Transverse colon (tissue), 4 donors: ENCODE data around the gene SPATS1. TPM values are rescaled to one million over a fixed set of nuclear protein-coding genes. Genes with fewer than 3 reads are reported as not detected.
"Not testable (repeated sequence)": the region's sequence is repeated elsewhere in the genome, so short reads cannot be mapped to it uniquely, and the experiment has no call there.

Experiments
- DNase-seq: peaks from one replicate; pipeline ENCODE4 v3.0.0-alpha.2; 2019
- H3K27ac ChIP-seq, 4 donors: fragments of 200-600 bp; sonication (generic); 2 replicates each; pipeline ENCODE4 v1.5.1; 2016 to 2018; ENCODE audit warnings: inconsistent platforms in 4 of 4
- H3K27me3 ChIP-seq: fragments of 200-600 bp; sonication (generic); 2 replicates; pipeline ENCODE4 v1.5.1; 2017; ENCODE audit warnings: inconsistent platforms
- H3K36me3 ChIP-seq, 4 donors: fragments of 200-600 bp; sonication (generic); 2 replicates each; pipeline ENCODE4 v1.5.1; 2017 to 2019; ENCODE audit warnings: inconsistent platforms in 4 of 4
- H3K4me1 ChIP-seq, 4 donors: fragments of 200-600 bp; sonication (generic); 2 replicates each; pipeline ENCODE4 v1.5.1; 2017 to 2020; ENCODE audit warnings: inconsistent platforms in 4 of 4
- H3K4me3 ChIP-seq, 4 donors: fragments of 200-600 bp; sonication (generic); 1 replicate in 1 of 4; 2 replicates in 3 of 4; pipeline versions ENCODE4 v1.5.1 to v1.6.1; 2017 to 2019; ENCODE audit warnings: inconsistent platforms in 4 of 4
- H3K9me3 ChIP-seq, 2 donors: fragments of 200-600 bp; sonication (generic); 2 replicates each; pipeline ENCODE4 v1.5.1; 2017 to 2019; ENCODE audit warnings: inconsistent platforms in 2 of 2
- CTCF ChIP-seq, 5 experiments: fragments of 200-600 bp in 3 of 5; fragments of 450-650 bp in 2 of 5; sonication (generic) in 3 of 5; IDR thresholded peaks; 1 replicate in 2 of 5; 2 replicates in 3 of 5; pipeline ENCODE4 v1.5.1; 2016 to 2017; ENCODE audit warnings: antibody characterized with exemption in 5 of 5, inconsistent platforms in 3 of 5, mild to moderate bottlenecking in 2 of 5, moderate library complexity in 1 of 5
- EP300 ChIP-seq: sonication (generic); formaldehyde crosslinking; IDR thresholded peaks from one replicate; pipeline ENCODE4 v1.6.1; 2017; ENCODE audit warnings: antibody characterized with exemption, low read depth
- POLR2A ChIP-seq: fragments of 450-650 bp; IDR thresholded peaks from one replicate; pipeline ENCODE4 v1.6.1; 2016; ENCODE audit warnings: antibody characterized with exemption, mild to moderate bottlenecking, moderate library complexity
- POLR2AphosphoS5 ChIP-seq, 3 donors: sonication (generic); formaldehyde crosslinking; IDR thresholded peaks; one replicate each; pipeline ENCODE4 v1.6.1; 2016; ENCODE audit warnings: antibody characterized with exemption in 3 of 3
- WGBS, 2 donors: methylation state at CpG; one replicate each; pipeline ENCODE4 v1.1.5; 2018; ENCODE audit warnings: low coverage in 1 of 2; 5-methylcytosine and 5-hydroxymethylcytosine counted together
- in situ Hi-C, 4 donors: fragments of 200-750 bp; cut with MboI; loops; one replicate each; pipeline versions ENCODE4 v1.15.0 to v1.15.1; 2017; ENCODE audit warnings: low sequenced_read_pairs in 3 of 4, low pct_ligation_motif_present in 1 of 4, low pct_unique_long_range_greater_than_20kb in 1 of 4
- intact Hi-C: fragments of 100-400 bp; cut with DNase I; formaldehyde crosslinking; loops from one replicate; pipeline ENCODE4 v1.15.1; 2023; ENCODE audit warnings: low total_unique reads
- total RNA-seq, 4 donors: library from RNA; depleted of rRNA; stranded (reverse); fragments of >200 nt; gene quantifications; one replicate each; pipeline ENCODE4 v1.1.0, GENCODE V29; 2016

SPATS1 gene
- total RNA-seq, 4 donors from 2014 or later: not detected

- peaks cover 0 to 11% (median 8%) of the 10 kb centered on the region in 4 donors for H3K4me1 ChIP-seq
- peaks cover 30% of the 10 kb centered on the region for H3K27me3 ChIP-seq
- in situ Hi-C loops (no loop called here), intact Hi-C loops (no loop called here)
- no peaks in the 10 kb centered on the region for H3K36me3 ChIP-seq
- no peaks in the 10 kb centered on the region for H3K9me3 ChIP-seq
- DNase-seq: no peak
- H3K27ac ChIP-seq: no peak overlapping the region
- WGBS, 2 donors: 21 to 55% methylated on average over 2 to 5 of the region's 5 CpGs
- no peak overlapping the region for H3K4me3 ChIP-seq
- TF ChIP-seq POLR2A (no peak), POLR2AphosphoS5 (IDR thresholded peaks at IDR 0.05) (no peak), CTCF (IDR thresholded peaks at IDR 0.05) (no peak), EP300 (no peak)
Observed at GRCh38 chr6:44315951-44316350, 26.5 kb upstream of the SPATS1 start.

GRCh38 chr6:44316481-44316880 is 26.0 kb upstream of the SPATS1 start:
- H3K4me1 ChIP-seq: peaks cover 0 to 11% (median 8%) of the 10 kb centered on the region in 4 donors
- H3K4me3 ChIP-seq: no peak overlapping the region
- TF ChIP-seq EP300 (no peak), CTCF (IDR thresholded peaks at IDR 0.05) (no peak), POLR2AphosphoS5 (IDR thresholded peaks at IDR 0.05) (no peak), POLR2A (no peak)
- DNase-seq: no peak
- no peaks in the 10 kb centered on the region for H3K36me3 ChIP-seq
- no peak overlapping the region for H3K27ac ChIP-seq
- in situ Hi-C loops: no loop called here
- H3K27me3 ChIP-seq: peaks cover 33% of the 10 kb centered on the region
- intact Hi-C loops: no loop called here
- H3K9me3 ChIP-seq: no peaks in the 10 kb centered on the region
- 81 to 82% methylated on average over 5 to 12 of the region's 12 CpGs for WGBS, 2 donors

GRCh38 chr6:44317136-44317631 is 25.3 kb upstream of the SPATS1 start:
- H3K36me3 ChIP-seq, H3K27ac ChIP-seq, intact Hi-C loops, DNase-seq, H3K9me3 ChIP-seq, in situ Hi-C loops, H3K4me3 ChIP-seq, H3K4me1 ChIP-seq: not testable (repeated sequence)
- WGBS, 2 donors: 62 to 64% methylated on average over 5 to 9 of the region's 9 CpGs
- peaks cover 33% of the 10 kb centered on the region for H3K27me3 ChIP-seq

GRCh38 chr6:44321210-44321609 is 21.2 kb upstream of the SPATS1 start:
- H3K27me3 ChIP-seq: peaks cover 33% of the 10 kb centered on the region
- H3K4me1 ChIP-seq: no peaks in the 10 kb centered on the region
- TF ChIP-seq EP300 (no peak), CTCF (IDR thresholded peaks at IDR 0.05) (no peak), POLR2AphosphoS5 (IDR thresholded peaks at IDR 0.05) (no peak), POLR2A (no peak)
- in situ Hi-C loops (no loop called here), intact Hi-C loops (no loop called here)
- H3K9me3 ChIP-seq: no peaks in the 10 kb centered on the region
- H3K4me3 ChIP-seq: no peak overlapping the region
- 87 to 100% methylated on average over 2 to 3 of the region's 3 CpGs for WGBS, 2 donors
- no peak overlapping the region for H3K27ac ChIP-seq
- DNase-seq: no peak
- H3K36me3 ChIP-seq: no peaks in the 10 kb centered on the region

GRCh38 chr6:44327096-44327495 is 15.4 kb upstream of the SPATS1 start:
- Histone ChIP-seq H3K36me3 (no peaks in the 10 kb centered on the region), H3K27ac (no peak overlapping the region), H3K4me3 (no peak overlapping the region), H3K4me1 (no peaks in the 10 kb centered on the region), H3K27me3 (peaks cover 44% of the 10 kb centered on the region), H3K9me3 (no peaks in the 10 kb centered on the region)
- in situ Hi-C loops (loop anchor here in 2 of 4 donors (25.0 kb wide), 1 partner anchor 165 kb away; the partner anchor contains the start of gene CAPN11 (in 2 of the 2)), intact Hi-C loops (no loop called here)
- DNase-seq: no peak
- no peak for TF ChIP-seq EP300
- TF ChIP-seq POLR2AphosphoS5 (IDR thresholded peaks at IDR 0.05): no peak
- TF ChIP-seq CTCF (IDR thresholded peaks at IDR 0.05): no peak
- no peak for TF ChIP-seq POLR2A
